HEK293 (cell line): ENCODE measurements around the gene KCNIP4.

Experiments
- RBAK ChIP-seq: fragments of 450-650 bp; formaldehyde crosslinking; IDR thresholded peaks from 2 replicates; pipeline ENCODE4 v1.5.1; 2016; ENCODE audit warnings: missing biosample characterization, missing genetic modification characterization
- ZBTB1 ChIP-seq: fragments of 450-650 bp; formaldehyde crosslinking; IDR thresholded peaks from 2 replicates; pipeline ENCODE4 v1.5.1; 2016; ENCODE audit warnings: missing biosample characterization, missing genetic modification characterization
- ZNF335 ChIP-seq: fragments of 450-650 bp; formaldehyde crosslinking; conservative IDR thresholded peaks from 2 replicates; pipeline ENCODE4 v1.5.1; 2016; ENCODE audit warnings: missing biosample characterization, missing genetic modification characterization
- ZNF555 ChIP-seq: fragments of 450-650 bp; formaldehyde crosslinking; conservative IDR thresholded peaks from 2 replicates; pipeline ENCODE4 v1.5.1; 2017; ENCODE audit warnings: missing biosample characterization, mild to moderate bottlenecking, missing genetic modification characterization, inconsistent platforms
- ZNF561 ChIP-seq: fragments of 450-650 bp; IDR thresholded peaks from 2 replicates; pipeline ENCODE4 v1.5.1; 2018; ENCODE audit warnings: missing biosample characterization, missing genetic modification characterization, borderline replicate concordance
- ZNF629 ChIP-seq: fragments of 450-650 bp; formaldehyde crosslinking; IDR thresholded peaks from 2 replicates; pipeline ENCODE4 v1.5.1; 2017; ENCODE audit warnings: missing biosample characterization, missing genetic modification characterization
- ZNF670 ChIP-seq: fragments of 450-650 bp; formaldehyde crosslinking; IDR thresholded peaks from 2 replicates; pipeline ENCODE4 v1.5.1; 2016; ENCODE audit warnings: missing biosample characterization, missing genetic modification characterization, low read depth
- TF ChIP-seq, protein P1 (sequence below): fragments of 450-650 bp; formaldehyde crosslinking; IDR thresholded peaks from 2 replicates; pipeline ENCODE4 v1.5.1; 2016; ENCODE audit warnings: missing biosample characterization, missing genetic modification characterization
- TF ChIP-seq, protein P2 (sequence below): fragments of 450-650 bp; formaldehyde crosslinking; IDR thresholded peaks from 2 replicates; pipeline ENCODE4 v1.5.1; 2016; ENCODE audit warnings: missing biosample characterization, missing genetic modification characterization
- TF ChIP-seq, protein P3 (sequence below): fragments of 450-650 bp; formaldehyde crosslinking; IDR thresholded peaks from 2 replicates; pipeline ENCODE4 v1.5.1; 2016; ENCODE audit warnings: missing biosample characterization, missing genetic modification characterization

DNA sequence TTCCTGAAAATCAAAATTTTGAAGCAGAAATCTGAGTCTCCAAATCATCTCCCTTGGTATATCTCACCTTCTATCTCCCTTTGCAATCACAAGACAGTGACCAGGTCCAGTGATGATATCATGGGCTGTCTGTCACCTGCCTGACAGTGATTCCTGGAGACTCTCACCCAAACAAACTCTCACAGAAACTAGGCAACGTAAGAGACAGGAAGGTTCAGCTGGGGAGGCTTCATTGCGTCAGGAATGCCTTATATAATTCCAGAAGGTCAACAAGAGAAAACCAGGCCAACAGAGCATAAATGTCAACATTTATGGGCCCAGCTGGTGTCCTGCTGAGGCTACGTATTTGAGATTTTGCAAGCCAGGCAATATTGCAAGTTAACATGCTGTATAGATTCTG is 412.7 kb downstream of the KCNIP4 start:
- TF ChIP-seq, protein P1, sequence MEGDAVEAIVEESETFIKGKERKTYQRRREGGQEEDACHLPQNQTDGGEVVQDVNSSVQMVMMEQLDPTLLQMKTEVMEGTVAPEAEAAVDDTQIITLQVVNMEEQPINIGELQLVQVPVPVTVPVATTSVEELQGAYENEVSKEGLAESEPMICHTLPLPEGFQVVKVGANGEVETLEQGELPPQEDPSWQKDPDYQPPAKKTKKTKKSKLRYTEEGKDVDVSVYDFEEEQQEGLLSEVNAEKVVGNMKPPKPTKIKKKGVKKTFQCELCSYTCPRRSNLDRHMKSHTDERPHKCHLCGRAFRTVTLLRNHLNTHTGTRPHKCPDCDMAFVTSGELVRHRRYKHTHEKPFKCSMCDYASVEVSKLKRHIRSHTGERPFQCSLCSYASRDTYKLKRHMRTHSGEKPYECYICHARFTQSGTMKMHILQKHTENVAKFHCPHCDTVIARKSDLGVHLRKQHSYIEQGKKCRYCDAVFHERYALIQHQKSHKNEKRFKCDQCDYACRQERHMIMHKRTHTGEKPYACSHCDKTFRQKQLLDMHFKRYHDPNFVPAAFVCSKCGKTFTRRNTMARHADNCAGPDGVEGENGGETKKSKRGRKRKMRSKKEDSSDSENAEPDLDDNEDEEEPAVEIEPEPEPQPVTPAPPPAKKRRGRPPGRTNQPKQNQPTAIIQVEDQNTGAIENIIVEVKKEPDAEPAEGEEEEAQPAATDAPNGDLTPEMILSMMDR (tag by site-specific recombination) = no peak
- TF ChIP-seq, protein P2, sequence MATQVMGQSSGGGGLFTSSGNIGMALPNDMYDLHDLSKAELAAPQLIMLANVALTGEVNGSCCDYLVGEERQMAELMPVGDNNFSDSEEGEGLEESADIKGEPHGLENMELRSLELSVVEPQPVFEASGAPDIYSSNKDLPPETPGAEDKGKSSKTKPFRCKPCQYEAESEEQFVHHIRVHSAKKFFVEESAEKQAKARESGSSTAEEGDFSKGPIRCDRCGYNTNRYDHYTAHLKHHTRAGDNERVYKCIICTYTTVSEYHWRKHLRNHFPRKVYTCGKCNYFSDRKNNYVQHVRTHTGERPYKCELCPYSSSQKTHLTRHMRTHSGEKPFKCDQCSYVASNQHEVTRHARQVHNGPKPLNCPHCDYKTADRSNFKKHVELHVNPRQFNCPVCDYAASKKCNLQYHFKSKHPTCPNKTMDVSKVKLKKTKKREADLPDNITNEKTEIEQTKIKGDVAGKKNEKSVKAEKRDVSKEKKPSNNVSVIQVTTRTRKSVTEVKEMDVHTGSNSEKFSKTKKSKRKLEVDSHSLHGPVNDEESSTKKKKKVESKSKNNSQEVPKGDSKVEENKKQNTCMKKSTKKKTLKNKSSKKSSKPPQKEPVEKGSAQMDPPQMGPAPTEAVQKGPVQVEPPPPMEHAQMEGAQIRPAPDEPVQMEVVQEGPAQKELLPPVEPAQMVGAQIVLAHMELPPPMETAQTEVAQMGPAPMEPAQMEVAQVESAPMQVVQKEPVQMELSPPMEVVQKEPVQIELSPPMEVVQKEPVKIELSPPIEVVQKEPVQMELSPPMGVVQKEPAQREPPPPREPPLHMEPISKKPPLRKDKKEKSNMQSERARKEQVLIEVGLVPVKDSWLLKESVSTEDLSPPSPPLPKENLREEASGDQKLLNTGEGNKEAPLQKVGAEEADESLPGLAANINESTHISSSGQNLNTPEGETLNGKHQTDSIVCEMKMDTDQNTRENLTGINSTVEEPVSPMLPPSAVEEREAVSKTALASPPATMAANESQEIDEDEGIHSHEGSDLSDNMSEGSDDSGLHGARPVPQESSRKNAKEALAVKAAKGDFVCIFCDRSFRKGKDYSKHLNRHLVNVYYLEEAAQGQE = no peak
- no peak for TF ChIP-seq ZNF555 (tag by site-specific recombination)
- no peak for TF ChIP-seq RBAK (tag by site-specific recombination)
- no peak for TF ChIP-seq ZNF629
- TF ChIP-seq ZNF561 (tag by site-specific recombination) = no peak
- TF ChIP-seq, protein P3, sequence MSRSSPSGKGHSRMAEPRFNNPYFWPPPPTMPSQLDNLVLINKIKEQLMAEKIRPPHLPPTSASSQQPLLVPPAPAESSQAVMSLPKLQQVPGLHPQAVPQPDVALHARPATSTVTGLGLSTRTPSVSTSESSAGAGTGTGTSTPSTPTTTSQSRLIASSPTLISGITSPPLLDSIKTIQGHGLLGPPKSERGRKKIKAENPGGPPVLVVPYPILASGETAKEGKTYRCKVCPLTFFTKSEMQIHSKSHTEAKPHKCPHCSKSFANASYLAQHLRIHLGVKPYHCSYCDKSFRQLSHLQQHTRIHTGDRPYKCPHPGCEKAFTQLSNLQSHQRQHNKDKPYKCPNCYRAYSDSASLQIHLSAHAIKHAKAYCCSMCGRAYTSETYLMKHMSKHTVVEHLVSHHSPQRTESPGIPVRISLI (tag by site-specific recombination) = no peak
- TF ChIP-seq ZNF335 (tag by site-specific recombination) = no peak
- TF ChIP-seq ZBTB1 (tag by site-specific recombination) = no peak
- TF ChIP-seq ZNF670 (tag by site-specific recombination) = no peak
